GM21528 (cell line): Measurements from ENCODE around the gene MMP23B.

ENCODE experiments used
- ATAC-seq: cut with Tn5 transposase; IDR thresholded peaks from one replicate; pipeline ENCODE4 v1.9.1; 2021; ENCODE audit warnings: mild to moderate bottlenecking, moderate library complexity; ENCODE audit not compliant: unreplicated experiment, low FRiP score

The MMP23B gene

DNA sequence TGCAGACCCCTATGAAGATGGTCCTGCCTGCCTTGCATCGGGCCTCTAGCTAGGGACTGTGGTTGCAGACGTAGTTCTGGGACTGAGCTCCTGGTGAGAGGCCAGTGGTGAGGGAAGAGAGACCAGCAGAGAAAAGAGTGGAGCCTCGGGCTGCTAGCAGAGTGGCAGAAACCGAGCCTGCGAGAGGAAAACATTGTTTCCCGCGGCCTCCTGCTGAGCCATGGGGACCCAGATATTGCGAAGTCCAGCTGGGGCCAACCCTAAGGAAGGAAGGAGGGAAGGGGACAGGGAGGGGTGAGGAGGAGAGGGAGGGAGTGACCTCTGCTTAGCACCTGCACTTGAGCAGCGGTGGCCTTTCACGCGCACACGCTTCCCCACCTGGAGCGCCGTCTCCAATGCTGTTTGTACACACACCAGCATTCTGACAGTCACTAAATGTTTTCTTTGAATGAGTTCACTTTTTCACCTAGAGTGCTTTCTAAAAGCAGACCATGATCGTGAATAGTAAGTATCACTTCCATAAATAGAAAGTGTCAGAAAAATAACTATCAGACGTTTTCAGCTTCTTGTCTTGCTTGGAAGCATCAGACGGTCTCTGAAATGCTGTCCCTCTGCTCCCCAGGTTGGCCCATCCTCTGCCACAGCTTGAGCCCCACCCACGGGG lies 29.5 kb upstream of the MMP23B start:
- ATAC-seq, result no peak

DNA sequence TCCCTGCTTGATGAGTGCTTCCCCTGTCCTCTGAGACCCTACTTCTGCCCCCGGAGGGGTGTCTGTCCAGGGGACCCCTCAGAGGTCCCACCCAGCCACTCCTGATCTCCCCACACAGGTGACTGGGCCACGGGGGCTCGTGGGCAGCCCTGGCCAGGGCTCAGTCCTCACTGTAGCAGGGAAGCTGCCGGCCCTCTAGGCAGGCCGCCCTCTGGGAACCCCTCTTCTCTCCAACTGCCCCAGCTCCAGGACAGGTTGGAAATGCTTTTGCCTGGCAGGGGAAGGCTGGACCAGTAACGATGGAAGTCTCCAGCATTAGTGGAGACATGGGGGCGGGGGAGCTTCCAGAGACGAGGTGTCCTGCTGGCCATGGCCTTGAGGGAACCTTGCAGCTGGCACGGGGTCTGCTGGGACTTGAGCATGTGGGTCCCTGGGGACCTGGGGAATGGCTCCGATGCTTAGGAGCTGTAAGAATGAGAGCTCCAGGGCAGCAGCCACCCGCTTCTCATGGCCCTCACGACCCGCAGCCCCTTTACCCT lies 28.9 kb upstream of the MMP23B start:
- no peak for ATAC-seq

DNA sequence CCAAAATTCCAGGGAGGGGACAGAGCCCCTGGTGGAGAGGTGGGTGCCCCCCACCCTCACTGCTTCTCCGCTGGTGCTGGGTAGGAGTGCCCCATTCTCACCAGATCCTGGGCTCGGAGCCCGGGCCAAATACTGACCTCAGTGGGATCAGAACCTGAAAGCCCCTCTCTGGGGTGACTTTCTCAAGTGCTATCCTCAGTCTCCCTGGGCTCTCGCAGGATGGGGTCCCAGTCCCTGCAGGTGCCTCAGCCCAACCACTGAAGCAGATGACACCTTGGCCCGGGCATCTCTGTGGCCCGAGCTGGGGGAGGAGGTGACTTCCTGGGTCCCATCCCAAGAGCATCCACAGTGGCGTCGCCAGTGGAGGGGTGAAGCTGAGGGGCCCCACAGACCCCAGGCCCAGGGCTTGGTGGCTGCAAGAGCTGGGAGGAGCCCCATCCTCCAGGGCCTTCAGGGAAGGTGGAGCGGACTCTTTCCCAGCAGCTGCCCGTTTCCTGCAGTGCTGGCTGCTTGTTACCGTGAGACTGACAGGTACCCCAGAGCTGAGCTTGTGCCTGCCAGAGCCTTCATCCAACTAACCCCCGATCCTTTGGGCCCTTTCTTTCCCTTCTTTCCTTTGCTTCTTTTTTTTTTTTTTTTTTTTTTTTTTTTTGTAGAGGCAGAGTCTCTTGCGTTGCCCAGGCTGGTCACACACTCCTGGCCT lies 28.2 kb upstream of the MMP23B start:
- no peak for ATAC-seq

DNA sequence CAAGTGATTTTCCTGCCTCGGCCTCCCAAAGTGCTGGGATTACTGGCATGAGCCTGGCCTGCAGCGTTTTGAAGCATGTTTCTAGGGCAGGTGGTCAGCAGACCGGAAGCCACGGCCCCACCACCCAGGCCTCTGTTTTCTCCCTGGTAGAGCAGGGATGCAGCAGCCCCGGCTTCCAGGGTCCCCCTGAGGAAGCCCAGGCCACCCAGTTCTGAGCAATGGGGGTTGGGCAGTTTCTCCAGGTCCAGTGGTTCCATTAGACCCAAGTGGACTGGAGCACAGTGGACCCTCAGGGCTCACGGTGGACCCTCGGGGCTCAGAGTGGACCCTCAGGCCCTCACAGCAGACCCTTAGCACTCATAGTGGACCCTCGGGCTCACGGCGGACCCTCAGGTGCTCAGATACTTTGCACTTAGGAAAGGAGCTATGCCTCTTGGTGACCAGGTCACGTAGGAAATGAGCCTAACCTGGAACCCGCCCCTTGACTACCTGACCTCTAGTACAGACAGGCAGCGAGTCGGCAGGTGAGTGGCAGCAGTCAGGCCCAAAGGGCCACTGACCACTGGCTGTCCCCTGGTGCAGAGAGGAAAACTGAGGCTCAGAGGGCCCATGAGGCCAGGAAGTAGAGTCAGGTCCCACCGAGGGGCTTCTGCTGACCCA lies 27.5 kb upstream of the MMP23B start:
- ATAC-seq, result no peak

DNA sequence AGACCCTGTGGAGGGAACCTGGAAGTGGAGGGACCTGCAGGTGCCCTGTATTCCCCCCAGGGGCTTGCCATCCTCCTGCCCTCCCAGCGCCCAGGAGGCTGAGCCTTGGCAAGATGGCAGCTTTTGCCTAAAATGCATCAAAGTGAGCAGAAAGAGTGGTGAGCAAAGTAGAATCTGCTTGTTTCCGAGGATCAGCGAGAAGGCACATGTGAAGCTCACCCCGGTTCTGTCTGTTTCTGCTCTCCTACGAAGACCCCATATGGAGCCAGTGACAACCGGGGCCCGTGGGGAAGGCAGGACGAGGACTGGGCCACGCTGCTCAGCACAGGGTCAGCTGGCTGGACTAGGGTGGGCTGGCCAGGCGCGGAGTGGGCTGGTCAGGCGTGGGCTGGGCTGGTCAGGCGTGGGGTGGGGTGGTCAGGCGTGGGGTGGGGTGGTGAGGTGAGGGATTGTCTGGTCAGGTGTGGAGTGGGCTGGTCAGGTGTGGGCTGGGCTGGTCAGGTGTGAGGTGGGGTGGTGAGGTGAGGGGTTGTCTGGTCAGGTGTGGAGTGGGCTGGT lies 26.9 kb upstream of the MMP23B start:
- no peak for ATAC-seq

DNA sequence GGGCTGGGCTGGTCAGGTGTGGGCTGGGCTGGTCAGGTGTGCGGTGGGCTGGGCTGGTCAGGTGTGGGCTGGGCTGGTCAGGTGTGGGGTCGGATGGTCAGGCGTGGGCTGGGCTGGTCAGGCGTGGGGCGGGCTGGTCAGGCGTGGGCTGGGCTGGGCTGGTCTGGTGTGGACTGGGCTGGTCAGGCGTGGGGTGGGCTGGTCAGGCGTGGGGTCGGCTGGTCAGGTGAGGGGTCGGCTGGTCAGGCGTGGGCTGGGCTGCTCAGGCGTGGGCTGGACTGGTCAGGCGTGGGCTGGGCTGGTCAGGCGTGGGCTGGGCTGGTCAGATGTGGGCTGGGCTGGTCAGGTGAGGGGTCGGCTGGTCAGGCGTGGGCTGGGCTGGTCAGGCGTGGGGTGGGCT lies 26.2 kb upstream of the MMP23B start:
- no peak for ATAC-seq

DNA sequence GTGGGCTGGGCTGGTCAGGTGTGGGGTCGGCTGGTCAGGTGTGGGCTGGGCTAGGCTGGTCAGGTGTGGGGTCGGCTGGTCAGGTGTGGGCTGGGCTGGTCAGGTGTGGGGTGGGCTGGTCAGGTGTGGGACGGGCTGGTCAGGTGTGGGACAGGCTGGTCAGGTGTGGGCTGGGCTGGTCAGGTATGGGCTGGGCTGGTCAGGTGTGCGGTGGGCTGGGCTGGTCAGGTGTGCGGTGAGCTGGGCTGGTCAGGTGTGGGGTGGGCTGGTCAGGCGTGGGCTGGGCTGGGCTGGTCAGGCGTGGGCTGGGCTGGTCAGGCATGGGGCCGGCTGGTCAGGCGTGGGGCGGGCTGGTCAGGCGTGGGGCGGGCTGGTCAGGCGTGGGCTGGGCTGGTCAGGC lies 25.7 kb upstream of the MMP23B start:
- ATAC-seq, result no peak

DNA sequence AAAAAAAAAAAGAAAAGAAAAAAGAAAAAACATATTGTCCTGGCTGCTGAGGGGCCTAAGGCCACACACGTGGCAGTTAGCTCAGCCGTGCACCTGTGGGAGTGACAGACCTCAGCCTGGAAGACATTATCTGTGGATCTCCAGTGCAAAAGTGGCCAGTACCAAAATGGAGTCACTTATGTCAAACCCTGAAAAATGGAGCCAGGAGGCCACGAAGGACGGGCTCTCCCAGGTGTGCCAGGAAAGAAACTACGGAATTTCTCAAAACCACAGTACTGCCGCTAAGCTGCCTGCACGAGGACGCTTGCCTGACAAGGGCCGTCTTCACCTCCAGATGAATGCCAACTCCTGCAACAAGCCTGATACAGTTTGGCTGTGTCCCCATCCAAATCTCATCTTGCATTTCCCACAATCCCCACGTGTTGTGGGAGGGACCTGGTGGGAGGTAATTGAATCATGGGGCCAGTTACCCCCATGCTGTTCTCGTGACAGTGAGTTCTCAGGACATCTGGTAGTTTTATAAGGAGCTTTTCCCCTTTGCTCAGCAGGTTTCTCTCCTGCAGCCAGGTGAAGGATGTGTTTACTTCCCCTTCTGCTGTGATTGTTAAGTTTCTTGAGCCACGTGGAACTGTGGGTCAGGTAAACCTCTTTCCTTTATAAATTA lies 22.0 kb upstream of the MMP23B start:
- no peak for ATAC-seq

DNA sequence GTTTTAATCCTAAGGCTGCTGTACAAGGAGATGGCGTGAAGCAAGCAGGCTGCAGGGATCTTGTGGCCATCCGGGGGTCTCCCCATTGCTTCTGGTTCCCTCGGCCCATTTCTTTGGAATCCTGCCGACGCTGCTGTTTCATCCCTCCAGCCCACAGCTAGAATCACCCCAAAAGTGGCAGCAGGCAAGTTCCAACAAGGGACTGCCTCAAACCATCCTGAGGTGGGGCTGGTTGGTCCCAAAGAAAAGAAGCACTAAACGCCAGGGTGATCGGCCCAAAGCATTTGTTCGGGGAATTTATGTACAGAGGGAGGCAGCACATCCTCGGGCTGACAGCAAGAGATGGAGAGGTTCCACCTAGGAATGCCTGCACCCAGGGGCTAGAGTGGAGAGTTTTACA lies 21.2 kb upstream of the MMP23B start:
- no peak for ATAC-seq

DNA sequence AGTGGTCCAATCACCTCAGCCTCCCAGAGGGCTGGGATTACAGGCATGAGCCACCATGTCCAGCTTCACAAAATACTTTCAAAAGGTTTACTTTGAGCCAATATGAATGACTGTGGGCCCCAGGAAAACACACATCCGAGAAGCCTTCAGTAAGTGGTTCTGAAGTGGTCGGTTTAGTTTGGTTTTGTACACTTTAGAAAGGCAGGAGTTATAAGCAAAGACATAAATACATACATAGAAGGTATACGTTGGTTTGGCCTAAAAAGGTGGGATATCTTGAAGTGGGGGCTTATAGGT lies 19.9 kb upstream of the MMP23B start:
- ATAC-seq, result no peak

DNA sequence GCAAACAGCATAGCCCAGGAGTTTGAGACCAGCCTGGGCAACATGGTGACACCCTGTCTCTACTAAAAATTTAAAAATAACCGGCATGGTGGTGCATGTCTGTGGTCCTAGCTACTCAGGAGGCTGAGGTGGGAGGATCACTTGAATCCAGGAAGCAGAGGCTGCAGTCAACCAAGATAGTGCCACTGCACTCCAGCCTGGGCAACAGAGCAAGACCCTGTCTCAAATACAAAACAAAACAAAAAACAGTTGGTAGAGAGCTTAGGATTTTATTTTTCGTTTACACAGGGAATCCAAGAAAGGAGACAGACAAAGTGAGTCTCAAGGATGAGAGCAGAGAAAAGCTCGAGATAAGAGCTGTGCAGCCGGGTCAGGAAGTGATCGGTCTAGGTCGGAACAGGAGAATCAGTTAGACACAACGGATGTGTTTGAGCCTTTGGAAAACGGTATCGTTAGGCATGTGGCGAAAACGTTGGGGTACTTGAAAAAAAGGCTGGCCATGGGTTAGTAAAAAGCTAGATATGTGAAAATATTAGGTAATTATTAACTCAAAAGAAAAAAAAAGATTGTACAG lies 18.4 kb upstream of the MMP23B start:
- ATAC-seq, result no peak

DNA sequence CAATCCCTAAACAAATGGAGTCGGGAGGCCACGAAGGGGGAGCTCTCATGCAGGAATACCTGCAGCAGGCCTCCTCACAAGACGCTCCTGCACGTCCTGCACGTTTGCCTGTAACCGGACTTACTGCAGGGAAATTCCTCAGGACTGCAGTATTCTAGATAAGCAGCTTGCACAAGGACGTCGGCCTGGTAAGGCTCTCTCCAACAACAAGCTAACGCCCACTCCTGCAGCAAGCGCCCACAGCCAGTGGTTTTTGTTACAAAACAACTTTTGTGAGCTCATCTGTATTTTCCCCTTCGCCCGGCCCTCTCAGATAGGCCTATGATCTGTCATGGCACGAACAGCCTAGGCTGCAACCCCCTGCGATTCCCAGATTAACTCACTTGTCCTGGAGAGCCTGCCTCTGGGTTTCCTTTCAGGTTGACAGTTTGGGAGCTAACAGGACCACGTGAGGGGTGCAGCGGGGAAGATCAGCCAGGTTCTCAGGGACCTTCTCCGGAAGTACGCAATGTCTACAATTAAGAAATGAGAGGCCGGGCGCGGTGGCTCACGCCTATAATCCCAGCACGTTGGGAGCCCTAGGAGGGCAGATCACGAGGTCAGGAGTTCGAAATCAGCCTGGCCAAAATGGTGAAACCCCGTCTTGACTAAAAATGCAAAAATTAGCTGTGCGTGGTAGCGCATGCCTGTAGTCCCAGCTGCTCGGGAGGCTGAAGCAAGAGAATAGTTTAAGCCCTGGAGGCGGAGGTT lies 17.6 kb upstream of the MMP23B start:
- ATAC-seq, result peak; percentile 0

DNA sequence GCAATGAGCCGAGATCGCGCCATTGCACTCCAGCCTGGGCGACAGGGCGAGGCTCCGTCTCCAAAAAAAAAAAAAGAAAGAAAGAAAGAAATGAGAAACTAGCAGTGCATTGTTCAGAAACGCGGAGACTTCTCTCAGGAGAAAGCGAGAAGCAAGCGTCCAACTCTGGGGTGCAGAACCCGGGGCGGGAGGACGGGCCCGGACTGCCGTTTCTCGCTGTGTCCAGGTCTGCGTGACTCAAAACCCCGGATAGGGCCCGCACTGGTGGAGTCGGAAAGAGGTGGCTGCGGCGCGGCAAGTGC lies 17.1 kb upstream of the MMP23B start:
- ATAC-seq, result no peak

DNA sequence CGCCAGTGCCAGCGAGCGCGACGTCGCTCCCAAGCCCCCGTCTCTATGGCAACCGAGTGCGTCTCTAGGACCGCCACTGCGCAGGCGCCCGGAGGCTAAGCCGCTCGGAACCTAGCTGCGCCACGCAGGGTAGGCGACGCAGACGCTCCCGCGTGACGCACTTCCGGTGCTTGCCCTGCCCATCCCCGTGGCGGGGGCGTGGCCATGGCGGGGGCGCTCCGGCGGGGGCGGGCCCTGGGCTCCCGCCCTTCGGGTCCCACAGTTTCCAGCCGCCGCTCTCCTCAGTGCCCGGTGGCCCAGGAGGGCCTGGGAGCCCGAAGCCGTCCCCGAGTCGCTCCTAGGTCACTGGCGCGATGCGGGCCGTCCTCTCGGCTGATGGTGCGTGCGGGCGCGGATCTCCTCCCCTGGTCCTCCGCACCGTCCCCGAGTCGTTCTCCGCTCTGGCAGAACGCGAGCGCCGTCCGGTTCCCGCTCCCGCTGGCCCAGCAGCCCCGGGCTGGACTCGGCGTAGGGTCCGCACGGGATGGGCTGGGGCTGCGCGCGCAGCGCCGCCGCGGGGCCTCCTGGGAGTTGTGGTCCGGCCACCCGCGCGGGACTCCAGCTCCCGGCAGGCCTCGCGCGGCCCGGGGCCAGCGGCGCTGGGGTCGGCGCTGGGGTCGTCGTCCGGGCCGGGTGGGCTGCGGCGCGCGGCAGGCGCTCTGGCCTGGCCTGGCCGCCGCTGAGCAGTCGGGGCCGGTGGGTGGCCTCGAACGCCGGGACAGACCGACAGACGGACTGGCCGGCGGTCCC lies 16.5 kb upstream of the MMP23B start, which contains the start of gene MIB2:
TSS of gene MIB2 (plus strand) at position 245 of the 789 bp plus-strand sequence. CDS start 7,953 bp downstream, outside the sequence.
- peak; percentile 80 for ATAC-seq

DNA sequence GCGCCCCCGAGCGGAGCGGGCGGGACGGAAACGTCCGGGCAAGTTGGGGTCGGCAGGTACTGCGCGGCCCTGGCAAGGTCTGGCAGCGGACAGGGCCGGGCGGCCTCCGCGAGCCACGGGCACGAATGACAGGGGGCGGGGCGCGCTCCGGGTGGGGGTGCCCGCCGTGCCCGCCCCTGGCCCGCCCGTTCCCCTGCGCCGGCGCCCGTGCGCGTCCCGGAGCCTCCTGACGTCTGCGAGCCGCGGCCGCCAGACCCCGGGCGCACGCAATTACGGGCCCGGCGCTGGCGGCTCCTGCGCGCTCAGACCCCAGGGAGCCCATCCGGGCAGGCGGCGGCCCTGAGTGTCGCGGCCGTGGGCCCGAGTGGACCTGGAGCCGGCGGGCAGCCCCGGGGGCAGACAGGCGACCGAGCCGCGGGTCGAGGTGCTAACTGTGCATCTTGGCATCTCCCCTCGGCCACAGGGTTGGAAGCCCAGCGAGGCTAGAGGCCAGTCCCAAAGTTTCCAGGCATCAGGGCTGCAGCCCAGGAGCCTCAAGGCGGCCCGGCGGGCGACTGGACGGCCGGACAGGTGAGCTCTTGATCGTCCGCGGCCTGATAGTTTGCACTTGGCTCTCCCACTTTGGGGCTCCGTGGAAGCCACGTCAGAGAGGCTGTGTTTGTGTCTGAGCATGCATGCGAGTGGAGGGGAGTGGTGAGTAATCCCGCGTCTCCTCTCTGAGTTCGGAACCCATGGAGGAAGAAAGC lies 15.8 kb upstream of the MMP23B start:
- ATAC-seq, result peak; percentile 20

DNA sequence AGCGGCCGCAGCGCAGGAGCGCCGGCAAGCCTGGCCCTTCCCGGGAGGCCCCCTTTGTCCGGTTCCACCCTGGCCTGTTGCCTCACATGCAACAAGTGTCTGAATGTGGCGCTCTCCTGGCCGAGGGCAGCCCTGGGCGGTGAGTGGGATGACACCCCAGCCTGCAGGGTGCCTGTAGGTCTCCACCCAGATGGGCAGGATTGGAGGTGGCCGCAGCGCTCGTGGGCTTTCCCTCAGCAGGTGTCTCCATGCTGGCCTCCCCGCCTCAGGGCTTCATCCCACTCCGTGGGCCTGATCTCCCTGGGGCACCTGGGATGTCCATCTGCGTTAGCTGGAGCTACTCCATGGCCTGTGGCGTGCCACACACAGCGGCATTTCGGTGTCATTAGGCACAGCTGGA lies 15.1 kb upstream of the MMP23B start:
- ATAC-seq, result no peak

DNA sequence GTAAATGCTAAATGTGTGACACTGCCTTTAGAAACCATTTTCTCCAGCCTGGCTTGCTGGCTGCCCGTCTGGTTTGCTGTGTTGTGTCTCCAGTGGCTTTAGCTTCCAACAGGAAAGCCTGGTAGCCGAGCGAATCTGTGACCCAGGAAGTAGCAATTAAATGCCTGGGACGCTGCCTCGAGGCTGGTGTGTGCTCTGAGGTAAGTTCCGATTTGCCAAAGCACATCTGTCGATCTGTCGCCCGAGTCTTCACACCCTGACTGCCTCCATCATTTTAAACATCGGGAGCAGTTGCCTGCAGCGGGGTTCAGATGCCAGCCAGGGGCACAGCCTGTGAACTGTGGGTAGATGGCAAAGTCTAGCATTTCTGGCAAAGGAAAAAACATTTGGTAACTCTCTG lies 14.5 kb upstream of the MMP23B start:
- ATAC-seq, result no peak

DNA sequence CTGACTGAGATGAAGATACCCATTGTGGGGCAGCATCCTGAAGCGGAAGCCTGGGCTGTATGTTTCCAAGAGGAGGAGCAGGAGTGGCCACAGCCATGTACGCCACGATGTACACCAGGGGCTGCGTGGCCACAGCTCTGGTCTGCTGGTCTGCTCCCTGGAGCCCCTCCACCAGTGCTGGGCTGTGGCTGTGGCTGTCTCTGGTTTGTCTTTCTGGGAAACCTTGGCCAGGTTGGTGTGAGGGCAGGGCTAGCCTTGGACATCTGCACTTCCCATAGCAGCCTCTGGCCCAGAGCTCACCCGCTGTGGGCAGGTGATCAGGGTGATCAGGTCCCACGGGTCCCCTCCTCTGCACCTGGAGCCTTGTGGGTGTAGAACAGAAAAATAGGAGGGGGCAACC lies 14.0 kb upstream of the MMP23B start:
- no peak for ATAC-seq
